HG03064 (cell line): Measurements from ENCODE around the gene CALCOCO1.

Experiments used
- ATAC-seq: cut with Tn5 transposase; IDR thresholded peaks from one replicate; pipeline ENCODE4 v1.9.1; 2021; ENCODE audit warnings: low read depth; ENCODE audit not compliant: unreplicated experiment

CALCOCO1 gene

GRCh38 chr12:53752621-53753020, 25.4 kb upstream of the CALCOCO1 start:
- no peak for ATAC-seq

DNA sequence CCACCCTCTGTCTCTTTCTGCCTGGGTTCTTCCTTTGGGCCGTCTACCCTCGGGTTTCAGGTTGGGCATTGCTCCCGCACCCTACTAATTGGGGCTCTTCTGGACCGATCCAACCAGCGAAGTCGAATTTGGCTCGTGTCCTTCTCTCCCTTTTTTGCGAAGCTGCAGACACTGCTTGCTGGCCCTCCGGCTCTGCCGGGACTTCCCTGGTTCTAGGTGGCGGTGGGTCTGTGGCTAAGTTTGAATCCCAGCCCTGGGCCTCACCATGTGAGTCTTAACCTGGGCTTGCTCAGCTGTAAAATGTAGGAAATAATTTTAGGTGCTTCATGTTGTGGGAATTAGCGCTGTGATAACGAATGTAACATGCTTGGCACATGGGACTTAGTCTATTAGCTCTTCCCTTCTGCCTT, 24.9 kb upstream of the CALCOCO1 start:
- no peak for ATAC-seq

DNA sequence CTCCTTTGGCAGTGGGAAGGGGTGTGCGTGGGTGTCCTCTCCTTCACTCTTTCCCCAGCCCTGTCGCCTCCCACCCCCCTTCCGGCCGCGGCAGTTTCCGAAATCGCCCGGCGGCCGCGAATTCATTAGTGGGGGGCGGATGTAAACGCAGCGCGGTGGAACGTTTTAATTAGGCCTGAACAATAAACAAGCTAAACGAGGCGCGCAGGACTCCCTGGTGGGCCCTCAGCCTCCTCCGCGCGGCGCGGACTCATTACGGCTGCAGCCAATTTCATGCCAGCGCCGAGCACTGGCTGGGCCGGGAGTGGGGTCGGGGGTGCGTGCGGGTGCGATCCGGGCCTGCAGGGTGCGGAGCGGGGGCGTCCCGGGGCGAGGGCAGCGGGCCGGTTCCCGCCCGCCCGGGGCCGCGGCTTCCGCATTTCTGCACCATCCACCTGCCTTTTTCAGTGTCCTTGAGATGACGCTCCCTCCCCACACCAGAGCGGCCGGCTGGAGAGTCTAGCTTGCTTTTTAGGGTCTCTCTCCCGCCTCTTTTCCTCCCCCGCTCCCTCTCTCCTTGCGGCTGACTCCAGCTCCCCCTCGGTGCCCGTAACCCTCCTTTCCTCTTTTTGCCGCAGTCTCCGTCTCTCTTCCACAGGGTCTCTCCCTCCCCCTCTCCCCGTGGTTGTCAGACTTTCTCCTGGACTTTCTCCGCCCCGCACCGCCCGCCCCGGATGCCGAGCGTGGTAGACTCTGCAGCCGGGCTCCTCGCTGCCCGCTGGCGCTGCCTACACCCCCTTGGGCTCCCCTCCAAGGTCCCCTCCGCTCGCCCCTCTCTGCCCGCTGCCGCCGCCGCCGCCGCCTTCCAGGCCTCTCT, 24.3 kb upstream of the CALCOCO1 start, which contains the start of gene CISTR:
Gene CISTR (minus strand): TSS at position 644 of the 856 bp plus-strand sequence.
- ATAC-seq, result no peak

- no peak for ATAC-seq
Observed at GRCh38 chr12:53750812-53751335, 23.6 kb upstream of the CALCOCO1 start.

GRCh38 chr12:53749986-53750811, 22.9 kb upstream of the CALCOCO1 start:
- ATAC-seq, result no peak

DNA sequence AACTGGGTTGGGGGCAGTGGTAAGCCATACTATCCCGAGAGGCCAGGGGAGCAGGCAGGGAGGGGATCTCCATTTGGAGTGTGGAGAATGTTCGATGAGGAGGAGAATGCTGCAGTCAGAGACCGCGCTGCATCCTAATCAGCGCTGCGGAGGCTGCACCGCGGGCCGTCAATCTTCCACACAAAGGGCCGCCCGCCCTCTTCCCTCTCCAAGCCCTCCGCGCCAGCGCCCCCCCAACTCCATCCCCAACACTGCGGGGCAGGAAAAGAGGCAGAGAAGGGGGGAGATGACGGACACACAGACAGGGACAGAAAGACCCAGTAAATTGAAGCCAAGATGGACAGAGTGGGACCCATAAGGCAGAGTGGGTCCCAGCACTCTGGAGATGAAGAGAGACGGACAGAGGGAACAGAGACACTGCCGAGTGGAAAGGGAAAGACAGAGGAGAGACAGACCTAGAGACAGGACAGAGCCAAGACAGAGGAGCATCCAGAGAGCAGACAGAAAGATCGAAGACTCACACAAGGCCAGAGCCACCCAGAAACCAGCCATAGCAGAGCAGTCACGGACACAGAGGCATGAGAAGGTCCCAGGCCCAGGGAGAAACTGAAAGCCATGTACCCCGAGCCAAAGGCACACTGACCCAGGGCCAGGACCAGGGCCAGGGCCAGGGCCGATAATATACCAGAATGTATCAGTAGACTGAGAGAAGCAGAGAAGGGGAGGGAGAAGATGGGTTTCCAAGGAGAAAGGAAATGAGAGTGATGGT, 21.0 kb upstream of the CALCOCO1 start:
- ATAC-seq, result no peak

DNA sequence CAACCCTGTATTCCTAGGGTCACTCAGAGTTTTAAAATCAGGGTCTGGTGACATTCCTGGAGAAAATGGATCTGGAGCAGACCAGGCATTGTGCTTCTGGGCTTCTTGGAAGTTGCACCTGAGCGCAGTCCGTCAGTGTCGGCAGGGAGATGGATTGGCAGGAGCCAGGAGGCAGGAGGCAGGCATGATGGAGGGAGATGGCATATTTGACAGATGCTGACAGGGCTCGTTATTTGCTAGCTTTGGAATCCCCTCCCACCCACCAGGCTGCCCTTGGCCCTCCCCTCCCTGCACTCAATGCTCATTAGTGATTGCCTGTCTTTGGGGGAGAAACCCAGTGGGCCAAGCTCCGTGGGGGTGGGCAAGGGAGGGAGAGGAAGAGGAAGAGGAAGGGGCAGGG, 19.8 kb upstream of the CALCOCO1 start:
- no peak for ATAC-seq

DNA sequence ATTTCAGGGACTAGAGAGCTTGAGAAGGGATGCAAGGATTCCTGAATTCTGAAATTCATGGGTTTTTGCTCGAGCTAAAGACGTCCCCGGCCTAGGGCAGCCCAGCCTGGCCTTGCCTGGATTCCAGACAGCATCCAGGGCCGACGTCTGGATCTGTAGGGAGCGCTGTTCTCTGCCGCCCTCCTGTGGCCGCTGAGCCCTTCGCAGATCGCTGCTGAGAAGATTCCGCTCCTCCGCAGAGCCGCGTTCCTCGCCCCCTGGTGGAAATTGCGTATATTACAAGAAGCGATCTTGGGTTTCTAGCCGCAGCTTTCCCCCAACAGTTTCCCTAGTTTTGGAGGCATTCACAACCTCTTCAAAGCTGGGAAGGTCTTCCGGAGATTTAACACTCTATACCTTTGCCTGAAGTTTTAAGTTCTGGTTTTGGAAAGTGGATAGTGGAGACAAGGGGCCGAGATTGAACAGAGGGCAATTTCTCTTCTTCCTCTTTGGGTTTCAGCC, 19.4 kb upstream of the CALCOCO1 start:
- no peak for ATAC-seq

DNA sequence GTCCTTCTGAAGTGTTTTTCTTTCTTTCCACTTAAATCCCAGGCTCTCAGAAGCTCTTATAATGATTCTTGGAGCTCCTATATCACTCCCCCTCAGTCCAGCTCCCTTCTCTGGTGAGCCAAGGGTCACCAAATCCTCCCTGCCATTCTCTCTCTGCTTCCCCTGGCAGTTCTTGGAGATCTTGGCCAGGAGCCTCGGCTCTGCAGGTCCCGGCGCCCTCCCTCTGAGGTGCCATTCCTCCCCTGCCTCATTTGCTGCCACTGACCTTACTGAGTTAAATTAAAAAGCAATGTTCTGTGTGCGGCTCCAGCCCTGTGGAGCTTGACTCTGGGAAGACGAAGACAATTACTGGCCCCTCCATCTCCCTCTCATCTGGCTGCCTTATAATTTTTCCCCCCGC, 17.5 kb upstream of the CALCOCO1 start:
- ATAC-seq, result no peak

GRCh38 chr12:53744130-53744441, 16.8 kb upstream of the CALCOCO1 start:
- ATAC-seq, result no peak

GRCh38 chr12:53743266-53744129, 16.2 kb upstream of the CALCOCO1 start:
- no peak for ATAC-seq

DNA sequence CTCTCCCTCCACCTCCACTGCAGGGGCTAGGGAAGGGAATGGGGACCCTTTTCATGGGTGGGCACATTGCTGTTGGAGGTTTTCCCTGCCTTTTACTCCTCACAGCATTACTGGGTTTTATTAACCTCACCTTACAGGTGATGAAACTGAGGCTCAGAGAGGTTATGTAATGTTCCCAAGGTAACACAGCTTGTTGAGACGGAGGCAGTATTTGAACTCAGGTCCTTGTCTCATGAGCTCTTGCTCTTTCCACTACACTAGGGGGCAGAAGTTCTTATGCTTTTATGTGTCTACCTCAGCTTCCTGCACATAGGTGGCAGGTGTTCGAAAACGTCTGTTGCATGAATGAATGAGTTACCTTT, 12.9 kb upstream of the CALCOCO1 start:
- ATAC-seq, result no peak

DNA sequence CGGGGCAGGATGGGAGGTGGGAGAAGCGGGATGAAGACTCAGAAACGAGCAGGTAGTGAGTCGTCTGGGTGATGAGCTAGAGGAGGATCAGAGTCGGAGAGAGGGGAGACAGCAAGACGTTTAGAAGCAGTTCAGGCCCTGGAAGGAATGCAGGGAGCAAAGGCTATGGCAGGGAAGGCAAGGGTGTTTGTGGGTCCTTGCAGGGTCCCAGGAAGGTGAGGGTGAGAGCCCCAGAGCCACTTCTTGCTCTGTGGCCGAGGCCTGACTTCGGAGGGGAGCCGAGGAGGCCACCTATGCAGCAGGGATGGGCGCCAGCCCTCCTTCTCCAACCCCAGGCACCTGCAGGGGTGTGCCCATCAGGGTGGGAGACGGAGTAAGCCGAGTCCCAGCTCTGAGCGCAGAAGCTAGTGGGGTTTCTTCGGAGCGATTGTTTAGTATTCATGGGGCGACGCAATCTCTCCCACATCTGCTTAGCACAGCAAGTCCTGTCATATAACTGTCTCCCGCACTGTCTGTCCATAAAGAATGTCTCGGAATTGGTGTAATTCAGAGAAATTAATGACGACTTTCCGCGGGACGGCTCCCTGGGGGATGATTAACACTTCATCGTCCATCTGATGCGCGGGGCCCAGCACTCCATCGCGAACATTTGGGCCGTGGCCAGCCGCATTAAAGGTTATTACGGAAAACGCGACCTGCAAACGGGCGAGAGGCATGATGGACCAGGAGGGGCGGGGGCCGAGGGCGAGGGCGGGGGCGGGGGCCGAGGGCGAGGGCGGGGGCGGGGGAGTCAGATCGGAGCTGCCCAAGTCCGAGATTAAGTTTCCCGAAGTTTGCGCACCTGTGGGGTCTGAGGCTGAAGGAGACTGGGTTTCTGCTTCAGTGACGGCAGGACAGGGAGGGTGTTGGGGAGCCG, 12.2 kb upstream of the CALCOCO1 start:
- ATAC-seq, result no peak

DNA sequence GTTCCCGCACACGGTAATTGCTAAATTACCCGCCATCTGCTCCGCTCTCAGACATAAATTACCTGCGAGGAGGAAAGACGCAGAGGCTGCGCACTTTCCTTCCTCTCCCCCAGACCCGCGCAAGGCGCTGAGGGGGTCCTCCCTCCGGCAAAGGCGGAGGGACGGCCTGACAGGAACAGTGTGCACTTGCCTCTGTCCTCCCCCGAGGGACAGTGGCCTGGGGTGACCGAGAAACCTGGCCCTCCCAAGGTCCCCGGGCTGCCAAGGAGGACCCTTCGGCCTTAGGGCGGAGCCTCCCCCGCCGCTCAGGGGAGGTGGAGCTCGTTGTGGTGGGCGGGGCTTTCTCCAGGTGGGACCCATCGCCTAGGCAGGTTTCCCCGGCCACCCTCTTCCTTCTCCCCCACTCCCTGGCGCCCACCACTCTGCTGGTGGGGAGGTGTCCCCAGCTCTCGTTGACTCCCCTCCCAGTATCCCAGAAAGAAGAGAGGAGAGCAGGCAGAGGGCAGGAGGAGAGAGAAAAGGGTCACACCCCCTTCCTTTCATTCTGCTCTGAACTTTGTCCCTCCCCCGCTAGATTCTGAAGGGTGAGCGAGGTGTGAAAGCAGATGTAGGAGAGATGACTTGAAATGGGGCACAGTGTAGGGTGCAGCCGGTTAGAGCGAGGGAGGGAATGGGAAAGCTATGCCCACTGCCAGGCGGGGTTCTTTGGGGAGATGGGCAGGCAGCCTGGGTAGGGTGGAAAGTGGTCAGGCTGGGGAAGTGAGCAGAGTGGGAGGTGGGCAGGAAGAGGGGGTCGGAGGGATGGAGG, 11.4 kb upstream of the CALCOCO1 start:
- ATAC-seq, result no peak

GRCh38 chr12:53737951-53738405, 10.7 kb upstream of the CALCOCO1 start:
- no peak for ATAC-seq

DNA sequence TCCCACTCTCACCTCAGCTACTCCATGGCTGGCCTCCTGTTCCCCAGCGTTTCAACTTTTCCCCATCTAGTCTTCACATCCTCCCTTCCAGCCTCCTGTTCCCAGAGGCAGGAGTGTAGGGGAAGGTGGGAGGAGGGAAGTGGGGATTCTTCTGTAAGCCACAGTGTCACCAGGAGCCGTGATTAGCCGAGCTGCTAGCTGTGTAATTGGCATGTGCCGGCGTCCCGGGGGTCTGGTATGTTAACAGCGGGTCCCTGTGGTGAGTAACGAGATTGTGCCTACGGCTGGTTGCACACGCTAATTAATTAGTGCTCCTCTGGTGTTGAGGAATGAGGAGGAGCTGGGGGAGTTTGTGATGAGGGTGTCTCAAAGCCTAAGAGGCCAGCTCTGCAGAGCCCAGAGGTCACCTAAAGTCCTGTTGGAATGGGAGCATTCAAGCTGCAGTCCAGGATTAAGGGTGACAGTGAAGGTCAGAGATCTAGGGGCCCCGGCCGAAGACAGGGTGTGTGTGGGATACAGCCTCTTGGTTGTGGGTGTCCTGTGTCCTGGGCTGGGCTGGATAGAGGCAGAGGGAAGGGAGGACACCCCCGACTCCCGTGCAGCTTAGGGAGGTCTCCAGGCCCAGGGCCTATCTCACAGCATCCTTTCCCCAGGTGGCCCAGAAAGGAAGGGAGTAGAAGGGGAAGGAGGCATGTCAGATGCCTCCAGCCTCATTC, 10.0 kb upstream of the CALCOCO1 start:
- no peak for ATAC-seq

DNA sequence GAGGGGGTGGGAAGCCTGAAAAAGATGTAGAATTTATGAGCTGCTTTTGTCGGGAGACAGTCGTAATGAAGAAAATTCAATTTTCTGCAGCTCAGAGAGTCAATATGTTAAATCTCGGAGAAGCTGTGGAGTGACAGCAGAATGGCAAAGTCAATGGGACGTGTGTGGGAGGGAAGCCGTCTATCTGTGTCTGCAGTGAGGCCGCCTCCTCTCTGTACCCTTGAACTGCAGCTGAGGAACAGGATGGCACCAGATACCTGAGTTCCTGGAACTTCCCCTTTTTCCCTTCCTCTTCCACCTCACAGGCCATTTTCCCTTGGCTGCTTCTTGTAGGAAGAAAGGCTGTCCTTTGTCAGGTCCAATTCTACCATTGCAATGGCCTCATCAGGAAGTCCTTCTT, 9.3 kb upstream of the CALCOCO1 start:
- no peak for ATAC-seq
